Measurements from ENCODE around the gene EEF1AKMT3.

GRCh38 chr12:57724936-57725740 lies 47.3 kb upstream of the EEF1AKMT3 start:
- TF ChIP-seq EZH2phosphoT487 (IDR thresholded peaks at IDR 0.05; ENCODE audit: insufficient read depth, low read depth), result no peak
- no peak for TF ChIP-seq EZH2 (IDR thresholded peaks at IDR 0.05; ENCODE audit: insufficient read depth, poor library complexity, severe bottlenecking)
